Umbilical cord (tissue), 2 donors: Measurements from ENCODE around the gene YEATS2. TPM values are rescaled to one million over a fixed set of nuclear protein-coding genes. Genes with fewer than 3 reads are reported as not detected.
A peak's percentile ranks its signal among the peaks of the same experiment; 100 is the strongest.
"Not testable (repeated sequence)": the region's sequence is repeated elsewhere in the genome, so short reads cannot be mapped to it uniquely, and the experiment has no call there.

ENCODE experiments used
- DNase-seq: peaks from one replicate; pipeline ENCODE4 v3.0.0-alpha.2; 2015; ENCODE audit warnings: low spot score
- total RNA-seq: library from RNA; depleted of rRNA; stranded (reverse); fragments of >200 nt; gene quantifications from one replicate; pipeline ENCODE4 v1.2.3, GENCODE V29; 2014; ENCODE audit warnings: low replicate concordance; ENCODE audit not compliant: insufficient read depth

YEATS2 gene
- 25.3 TPM for total RNA-seq

DNA sequence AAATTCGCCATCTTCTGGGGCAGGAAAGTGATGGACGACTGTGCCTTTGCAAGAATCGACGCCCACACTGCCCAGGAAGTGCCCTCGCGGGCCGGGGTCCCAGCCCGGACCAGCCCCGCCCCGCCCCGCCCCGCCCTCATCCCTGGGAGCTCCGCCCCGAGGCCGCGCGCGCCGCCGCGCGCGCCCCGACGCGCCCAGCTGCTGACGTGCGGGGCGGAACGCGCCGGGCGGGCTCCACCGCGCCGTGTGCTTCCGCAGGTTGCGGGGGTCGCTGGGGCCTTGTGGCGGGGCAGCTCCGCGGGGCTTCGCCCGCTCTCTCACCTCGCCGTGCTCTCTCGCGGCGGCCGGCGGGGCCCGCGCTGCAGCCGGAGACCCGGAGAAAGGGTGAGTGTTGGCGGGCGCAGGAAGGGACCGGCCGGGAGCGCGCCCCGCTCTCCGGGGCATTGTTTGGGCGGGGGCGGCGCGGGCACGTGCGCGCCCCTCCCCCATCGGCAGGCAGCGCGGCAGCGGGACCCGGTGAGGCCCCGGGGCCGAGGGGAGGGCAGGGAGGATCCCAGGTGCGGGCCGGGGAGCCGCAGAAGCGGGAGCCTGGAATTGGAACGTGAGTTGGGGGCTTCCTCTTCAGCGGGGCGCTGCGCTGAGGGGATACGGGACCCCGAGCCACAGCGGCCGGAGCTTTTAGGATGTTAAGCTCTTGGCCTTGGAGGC, at the start of gene YEATS2:
TSS of gene YEATS2 (plus strand) at position 188 of the 708 bp plus-strand sequence. CDS start 17,366 bp downstream, outside the sequence.
- DNase-seq = peak; percentile 78

GRCh38 chr3:183650554-183650953, 47.0 kb upstream of the YEATS2 start:
- DNase-seq = no peak

DNA sequence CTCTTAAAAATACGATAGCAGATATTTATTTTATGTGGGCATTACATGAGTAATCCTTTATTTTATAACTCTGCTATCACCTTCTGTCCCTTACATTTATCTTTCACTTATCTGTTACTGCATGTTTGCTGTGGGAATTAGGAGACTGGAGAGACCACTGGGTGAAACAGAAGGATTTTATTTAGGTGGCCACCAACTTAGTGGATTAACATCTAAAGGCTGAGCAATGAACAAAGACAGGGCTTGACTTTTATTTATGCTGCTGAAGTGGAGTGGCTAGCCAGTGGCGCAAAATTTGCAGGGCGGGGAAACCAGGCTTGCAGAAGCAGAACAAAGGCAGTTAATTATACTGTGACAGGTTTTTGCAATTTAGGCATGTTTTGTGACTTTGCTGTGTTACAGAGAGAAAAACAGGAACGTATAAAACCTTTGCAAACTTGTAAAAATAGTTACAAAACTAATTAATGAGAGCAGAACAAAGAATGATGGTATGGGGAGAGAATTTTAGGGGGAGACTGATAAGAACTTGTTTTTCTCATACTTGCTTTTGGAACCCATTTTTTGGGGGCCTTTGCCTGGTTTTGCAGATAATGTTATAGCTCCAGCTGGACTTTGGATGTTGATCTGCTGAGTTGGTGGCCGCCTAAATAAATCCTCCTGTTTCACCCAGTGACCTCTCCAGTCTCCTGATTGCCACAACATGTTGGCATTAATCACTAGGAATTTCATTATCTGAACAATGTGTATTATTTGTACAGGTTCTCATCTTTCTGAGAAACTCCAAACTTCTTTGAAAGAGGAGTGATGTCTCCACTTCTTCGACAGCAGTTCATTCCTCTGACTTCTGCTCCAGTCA, 44.2 kb upstream of the YEATS2 start:
- no peak for DNase-seq

DNA sequence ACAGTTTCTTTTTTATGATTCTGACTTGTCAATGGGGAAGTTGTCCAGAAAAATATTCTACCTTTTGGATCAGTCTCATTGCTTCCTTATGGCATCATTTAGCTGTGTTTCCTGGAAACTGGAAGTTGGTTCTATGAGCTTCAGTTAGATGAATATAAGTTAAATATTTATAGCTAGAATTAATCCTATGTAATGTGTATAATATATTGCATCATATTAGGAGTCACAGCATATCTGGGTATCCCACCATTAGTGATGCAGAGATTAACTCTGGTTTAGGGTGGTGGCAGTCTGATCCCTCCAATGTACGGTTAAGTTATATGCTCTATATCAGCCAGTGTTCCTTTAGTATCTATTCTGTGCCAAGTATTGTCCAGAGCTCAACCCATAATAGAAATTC, 42.9 kb upstream of the YEATS2 start:
- DNase-seq = no peak

- no peak for DNase-seq
These were observed 35.5 kb upstream of the YEATS2 start for GRCh38 chr3:183662099-183662498.

- no peak for DNase-seq
These were observed 32.6 kb upstream of the YEATS2 start for GRCh38 chr3:183664913-183665381.

DNA sequence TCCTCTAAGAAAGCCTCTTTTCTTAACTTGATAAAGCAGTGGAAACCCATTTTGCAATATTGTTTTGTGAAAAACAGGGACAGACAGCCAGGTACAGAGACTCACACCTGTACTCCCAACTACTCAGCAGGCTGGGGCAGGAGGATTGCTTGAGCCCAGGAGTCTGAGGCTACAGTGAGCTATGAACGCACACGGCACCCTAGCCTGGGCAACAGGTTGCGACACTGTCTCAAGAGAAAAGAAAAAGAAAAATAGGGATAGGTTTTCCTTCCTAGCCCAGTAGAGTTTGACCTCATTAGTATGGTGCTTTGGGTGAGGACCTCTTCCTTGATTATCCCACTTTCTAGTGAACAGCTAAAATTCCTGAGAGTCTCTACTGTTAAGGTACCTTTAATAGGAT, 17.5 kb upstream of the YEATS2 start:
- DNase-seq = no peak

- no peak for DNase-seq
These were observed 9.9 kb upstream of the YEATS2 start for GRCh38 chr3:183687705-183688104.

GRCh38 chr3:183688874-183689273, 8.7 kb upstream of the YEATS2 start:
- no peak for DNase-seq

DNA sequence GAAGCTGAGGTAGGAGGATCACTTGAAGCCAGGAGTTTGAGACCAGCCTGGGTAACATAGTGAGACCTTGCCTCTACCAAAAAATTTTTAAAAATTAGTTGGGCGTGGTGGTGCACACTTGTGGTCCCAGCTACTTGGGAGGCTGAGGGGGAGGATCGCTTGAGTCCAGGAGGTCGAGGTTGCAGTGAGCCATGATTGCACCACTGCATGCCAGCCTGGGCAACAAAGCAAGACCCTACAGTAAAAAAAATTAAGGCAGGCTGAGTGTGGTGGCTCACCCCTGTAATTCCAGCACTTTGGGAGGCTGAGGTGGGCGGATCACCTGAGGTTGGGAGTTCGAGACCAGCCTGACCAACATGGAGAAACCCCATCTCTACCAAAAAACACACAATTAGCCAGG, 8.0 kb upstream of the YEATS2 start:
- DNase-seq = not testable (repeated sequence)

- DNase-seq = no peak
These were observed 7.1 kb upstream of the YEATS2 start for GRCh38 chr3:183690402-183690995.

- DNase-seq = no peak
These were observed 5.2 kb upstream of the YEATS2 start for GRCh38 chr3:183692436-183692835.

- DNase-seq = no peak
These were observed 1.8 kb upstream of the YEATS2 start for GRCh38 chr3:183695569-183696364.

GRCh38 chr3:183697123-183697609, 431 bp upstream of the YEATS2 start:
- DNase-seq = no peak

DNA sequence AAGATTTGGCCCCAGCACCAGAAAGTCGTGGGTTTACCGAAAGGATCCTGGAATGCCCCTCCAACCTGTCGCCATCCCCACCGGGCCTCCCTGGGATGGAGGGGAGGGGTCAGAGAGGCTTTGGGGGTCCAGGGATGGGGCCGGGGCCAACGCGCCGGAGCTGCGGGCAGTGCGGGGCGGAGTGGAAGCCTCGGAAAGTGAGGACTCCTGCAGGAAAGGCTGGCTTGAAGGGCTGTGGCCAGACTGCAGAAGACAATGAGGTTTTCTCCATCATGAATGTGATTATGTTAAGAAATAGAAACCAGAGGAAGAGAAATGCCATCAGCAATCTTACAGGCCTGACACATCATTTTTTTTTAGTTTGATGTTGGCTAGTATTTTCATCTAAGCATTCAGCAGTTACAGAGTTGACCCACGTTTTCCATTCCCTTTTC, 738 bp downstream of the YEATS2 start:
- DNase-seq = peak; percentile 39

- DNase-seq = peak; percentile 65
These were observed 1.2 kb downstream of the YEATS2 start for GRCh38 chr3:183698756-183699155.

DNA sequence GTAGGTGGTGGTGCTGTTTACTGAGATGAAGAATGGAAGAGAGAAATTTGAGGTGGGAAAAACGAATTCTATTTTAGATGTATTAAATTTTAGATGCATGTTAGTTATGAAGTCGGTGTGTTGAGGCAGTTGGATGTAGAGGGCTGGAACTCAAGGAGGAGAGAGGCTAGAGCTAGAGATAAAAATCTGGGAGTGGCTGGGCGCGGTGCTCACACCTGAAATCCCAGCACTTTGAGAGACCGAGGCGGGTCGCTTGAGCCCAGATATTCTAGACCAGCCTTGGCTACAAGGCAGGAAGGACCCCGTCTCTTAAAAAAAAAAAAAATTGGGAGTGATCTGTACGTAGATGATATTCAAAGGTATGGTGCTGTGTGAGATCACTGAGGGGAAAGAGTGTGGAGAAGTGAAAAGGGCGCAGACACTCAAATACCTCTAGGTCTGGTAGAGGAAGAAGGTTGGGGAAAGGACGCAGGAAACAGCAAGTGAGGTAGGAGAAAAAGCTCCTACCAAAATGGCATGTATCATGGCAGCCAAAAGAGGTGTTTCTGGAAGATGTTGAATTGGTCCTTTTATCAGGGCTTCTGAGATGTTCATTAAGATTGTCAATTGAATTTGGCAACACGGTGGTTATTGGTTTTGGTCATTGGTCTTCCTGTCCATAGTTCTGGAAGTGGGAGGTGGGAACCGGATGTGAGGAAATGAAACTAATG, 1.8 kb downstream of the YEATS2 start:
- no peak for DNase-seq

DNA sequence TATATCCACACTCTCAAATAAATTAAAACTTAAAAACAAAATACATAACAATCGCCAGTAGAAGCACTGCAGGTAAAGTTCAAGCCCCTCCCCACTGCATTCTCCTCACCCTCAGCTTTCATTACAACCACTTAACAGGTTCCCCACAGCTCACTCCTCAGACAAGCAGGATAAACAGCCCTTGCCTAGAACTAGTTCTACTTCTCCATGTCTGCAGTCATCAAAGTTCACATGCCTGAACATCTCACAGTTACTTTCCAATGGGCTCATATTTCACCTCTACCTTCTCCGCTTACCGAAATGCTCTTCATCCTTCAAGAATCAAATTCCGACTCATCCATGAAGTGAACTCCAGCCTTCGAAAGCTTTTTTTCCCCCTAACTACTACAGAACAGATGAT, 4.1 kb downstream of the YEATS2 start:
- peak; percentile 56 for DNase-seq

- not testable (repeated sequence) for DNase-seq
These were observed 6.3 kb downstream of the YEATS2 start for GRCh38 chr3:183703892-183704291.

- no peak for DNase-seq
These were observed 12.6 kb downstream of the YEATS2 start for GRCh38 chr3:183710231-183710630.

DNA sequence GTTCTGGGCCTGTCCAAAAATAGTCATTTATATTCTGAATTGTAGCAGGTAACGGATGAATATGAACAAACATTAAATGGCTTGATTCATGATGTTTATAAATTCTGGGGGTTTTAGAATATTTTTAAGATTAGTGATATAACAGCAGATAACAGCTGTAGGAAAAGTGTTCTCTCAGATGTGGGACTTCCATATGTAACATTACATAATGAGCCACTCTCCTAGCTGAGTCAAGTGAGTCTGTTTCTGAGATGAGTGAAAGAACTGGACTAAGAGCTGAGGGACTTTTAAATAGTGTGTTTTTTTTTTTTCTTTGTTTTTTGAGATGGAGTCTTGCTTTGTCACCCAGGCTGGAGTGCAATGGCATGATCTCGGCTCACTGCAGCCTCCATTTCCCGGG, 13.9 kb downstream of the YEATS2 start:
- no peak for DNase-seq
